GM12872 (cell line): ENCODE measurements around the gene THSD7A.

Experiments
- CTCF ChIP-seq: IDR thresholded peaks from 3 replicates; pipeline ENCODE4 v1.5.1; 2011; ENCODE audit warnings: low read depth, mild to moderate bottlenecking, low read length, moderate library complexity; ENCODE audit not compliant: insufficient read depth

THSD7A gene

GRCh38 chr7:11448323-11448722 is 383.7 kb downstream of the THSD7A start:
- no peak for TF ChIP-seq CTCF

GRCh38 chr7:11447106-11447505 is 384.9 kb downstream of the THSD7A start:
- no peak for TF ChIP-seq CTCF

GRCh38 chr7:11437994-11438393 is 394.0 kb downstream of the THSD7A start:
- TF ChIP-seq CTCF = no peak

- no peak for TF ChIP-seq CTCF
These were observed 395.0 kb downstream of the THSD7A start for GRCh38 chr7:11436773-11437524.

- TF ChIP-seq CTCF = no peak
These were observed 395.7 kb downstream of the THSD7A start for GRCh38 chr7:11436316-11436715.

- no peak for TF ChIP-seq CTCF
These were observed 397.6 kb downstream of the THSD7A start for GRCh38 chr7:11434366-11434765.

- TF ChIP-seq CTCF = no peak
These were observed 401.2 kb downstream of the THSD7A start for GRCh38 chr7:11430841-11431240.
